Stimulated activated memory B cell treated with anti-CD40 and anti-IgM and Interleukin-4, amounts not matched to agents 10 μg/mL and 1 μg/mL and 100 μg/mL, for 72 hours (primary cell): ENCODE measurements around the gene ALPG.
A peak's percentile ranks its signal among the peaks of the same experiment; 100 is the strongest.
"Not testable (repeated sequence)": the region's sequence is repeated elsewhere in the genome, so short reads cannot be mapped to it uniquely, and the experiment has no call there.

Source experiments
- ATAC-seq: fragments of 150-1000 bp; cut with Tn5 transposase; 2 replicates; pipeline ENCODE4 v1.10.0; 2021
- H3K27ac Mint-ChIP-seq: one replicate; pipeline ENCODE4 v1.8.0; 2022; ENCODE audit warnings: mild to moderate bottlenecking, mixed read lengths
- H3K27me3 Mint-ChIP-seq: one replicate; pipeline ENCODE4 v1.8.0; 2022; ENCODE audit warnings: mixed read lengths
- H3K36me3 Mint-ChIP-seq: one replicate; pipeline ENCODE4 v1.8.0; 2022; ENCODE audit warnings: mixed read lengths
- H3K4me1 Mint-ChIP-seq: one replicate; pipeline ENCODE4 v1.8.0; 2022; ENCODE audit warnings: mixed read lengths
- H3K4me3 Mint-ChIP-seq: one replicate; pipeline ENCODE4 v1.8.0; 2022; ENCODE audit warnings: mild to moderate bottlenecking, moderate library complexity, mixed read lengths
- H3K9me3 Mint-ChIP-seq: one replicate; pipeline ENCODE4 v1.8.0; 2022; ENCODE audit warnings: mixed read lengths

ALPG gene

DNA sequence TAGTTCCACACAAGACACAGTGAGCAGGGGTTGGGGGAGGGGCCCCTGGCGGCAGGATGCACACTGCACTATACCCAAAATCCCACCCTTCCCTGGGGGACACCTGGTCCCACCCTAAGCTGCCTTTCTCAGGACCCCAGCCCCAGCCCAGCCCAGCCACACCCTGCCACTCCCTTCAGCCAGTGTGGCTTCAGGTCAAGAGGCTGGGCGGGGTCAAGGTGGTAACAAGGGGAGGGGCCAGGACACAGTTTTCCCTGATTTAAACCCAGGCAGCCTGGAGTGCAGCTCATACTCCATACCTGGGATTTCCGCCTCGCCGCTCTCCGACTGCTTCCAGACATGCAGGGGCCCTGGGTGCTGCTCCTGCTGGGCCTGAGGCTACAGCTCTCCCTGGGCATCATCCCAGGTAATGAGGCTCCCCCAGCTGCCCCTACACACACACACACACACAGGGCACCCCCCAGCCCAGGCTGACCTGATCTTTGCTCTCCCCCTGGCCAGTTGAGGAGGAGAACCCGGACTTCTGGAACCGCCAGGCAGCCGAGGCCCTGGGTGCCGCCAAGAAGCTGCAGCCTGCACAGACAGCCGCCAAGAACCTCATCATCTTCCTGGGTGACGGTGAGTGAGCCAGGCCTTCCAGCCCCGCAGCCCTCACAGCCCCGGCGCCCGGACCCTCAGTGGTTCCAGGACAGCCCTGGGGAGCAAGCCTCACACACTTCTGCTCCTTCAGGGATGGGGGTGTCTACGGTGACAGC, at the start of gene ALPG:
ALPG (plus strand) TSS at position 289 of the 755 bp plus-strand sequence; CDS start at position 340, 51 bp downstream.
- no peaks in the 10 kb centered on the region for H3K9me3 Mint-ChIP-seq
- no peak within 1 kb of the TSS for H3K4me3 Mint-ChIP-seq
- peak; percentile 42 for ATAC-seq
- H3K36me3 Mint-ChIP-seq = no peaks in the 10 kb centered on the region
- H3K27me3 Mint-ChIP-seq = peaks cover 53% of the 10 kb centered on the region
- no peaks in the 10 kb centered on the region for H3K4me1 Mint-ChIP-seq
- no peak within 1 kb of the TSS for H3K27ac Mint-ChIP-seq

DNA sequence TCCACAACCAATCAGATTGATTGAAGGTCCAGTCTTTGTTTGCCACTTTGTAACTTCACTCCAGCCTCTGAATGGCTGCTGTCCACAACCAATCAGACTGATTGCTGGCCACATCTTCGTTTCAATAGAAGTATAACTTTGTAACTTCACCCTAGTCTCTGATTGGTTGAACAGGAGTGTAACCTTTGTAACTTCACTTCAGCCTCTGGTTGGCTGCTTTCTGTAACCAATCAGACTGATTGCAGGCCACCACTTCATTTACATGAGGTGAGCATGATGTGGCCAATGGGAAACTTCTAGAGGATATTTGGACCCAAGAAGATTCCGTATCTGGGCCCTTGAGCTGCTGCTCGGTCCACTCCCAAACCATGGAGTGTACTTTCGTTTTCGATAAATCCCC, 45.0 kb upstream of the ALPG start:
- H3K9me3 Mint-ChIP-seq = peaks cover 7% of the 10 kb centered on the region
- H3K27ac Mint-ChIP-seq = no peak overlapping the region
- peaks cover 17% of the 10 kb centered on the region for H3K4me1 Mint-ChIP-seq
- no peaks in the 10 kb centered on the region for H3K36me3 Mint-ChIP-seq
- H3K27me3 Mint-ChIP-seq = peaks cover 23% of the 10 kb centered on the region
- no peak for ATAC-seq
- no peak overlapping the region for H3K4me3 Mint-ChIP-seq

DNA sequence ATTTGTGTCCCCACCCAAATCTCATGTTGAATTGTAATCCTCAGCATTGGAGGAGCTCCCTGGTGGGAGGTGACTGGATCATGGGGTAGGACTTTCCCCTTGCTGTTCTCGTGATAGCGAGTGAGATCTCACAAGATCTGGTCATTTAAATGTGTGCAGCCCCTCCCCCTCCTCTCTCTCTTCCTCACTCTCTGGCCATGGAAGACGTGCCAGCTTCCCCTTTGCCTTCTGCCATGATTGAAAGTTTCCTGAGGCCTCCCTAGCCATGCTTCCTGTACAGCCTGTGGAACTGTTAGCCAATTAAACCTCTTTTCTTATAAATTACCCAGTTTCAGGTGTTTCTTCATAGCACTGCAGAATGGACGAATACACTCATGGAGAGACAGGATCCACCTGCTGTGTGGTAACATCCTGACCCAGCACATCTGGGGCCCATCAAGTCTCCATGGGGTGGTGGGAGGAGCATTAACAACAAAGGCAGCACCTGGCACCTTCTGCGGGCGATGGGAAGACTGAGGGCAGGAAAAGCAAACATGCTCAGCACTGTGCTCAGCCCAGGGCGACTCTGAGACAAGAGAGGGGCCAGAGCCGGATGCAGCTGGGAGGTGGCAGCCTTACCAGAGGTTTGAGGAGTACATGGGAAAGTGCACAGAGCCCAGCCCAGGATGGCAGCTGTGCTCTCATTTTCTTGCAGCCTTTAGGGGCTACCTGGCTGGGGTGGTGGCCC, 44.3 kb upstream of the ALPG start:
- no peaks in the 10 kb centered on the region for H3K36me3 Mint-ChIP-seq
- no peak overlapping the region for H3K27ac Mint-ChIP-seq
- peaks cover 7% of the 10 kb centered on the region for H3K9me3 Mint-ChIP-seq
- H3K4me3 Mint-ChIP-seq = no peak overlapping the region
- H3K4me1 Mint-ChIP-seq = peaks cover 17% of the 10 kb centered on the region
- ATAC-seq = no peak
- peaks cover 26% of the 10 kb centered on the region for H3K27me3 Mint-ChIP-seq

DNA sequence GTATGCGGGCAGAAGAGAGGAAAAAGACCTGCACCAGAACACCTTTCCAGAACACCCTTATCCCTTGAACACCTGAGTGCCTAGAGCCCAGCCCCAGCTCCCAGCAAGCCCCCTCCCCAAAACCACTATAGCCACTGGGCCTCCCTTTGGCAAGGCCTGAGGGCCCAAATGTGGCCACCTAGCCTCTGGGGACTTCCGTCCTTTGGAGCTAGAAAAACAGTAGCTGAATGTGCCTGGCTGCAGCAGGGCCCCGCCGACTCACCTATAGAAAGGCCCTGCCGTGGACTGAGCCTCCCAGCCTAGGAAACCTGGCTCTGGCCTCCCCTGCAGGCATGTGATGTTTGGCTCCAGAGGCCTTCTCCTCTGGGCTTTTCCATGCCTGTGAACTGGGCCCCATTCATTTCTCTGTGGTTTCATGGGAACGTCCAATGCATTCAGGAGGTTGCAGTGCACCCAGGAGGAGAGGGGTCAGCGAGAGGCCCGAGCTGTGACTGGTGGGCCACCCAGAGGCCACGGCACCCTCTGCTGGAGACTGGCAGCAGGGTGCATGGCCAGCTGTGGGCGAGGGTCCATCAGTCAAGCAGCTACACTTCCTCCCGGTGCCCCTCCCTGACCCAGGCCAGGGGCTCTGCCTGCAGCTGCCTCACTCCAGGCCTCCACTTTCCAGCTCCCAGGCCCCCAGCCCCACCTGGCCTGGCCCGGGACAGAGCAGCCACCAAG, 43.4 kb upstream of the ALPG start:
- ATAC-seq, H3K36me3 Mint-ChIP-seq, H3K9me3 Mint-ChIP-seq: not testable (repeated sequence)
- H3K27ac Mint-ChIP-seq = peak overlapping the region; percentile 17
- peaks cover 35% of the 10 kb centered on the region for H3K27me3 Mint-ChIP-seq
- peaks cover 17% of the 10 kb centered on the region for H3K4me1 Mint-ChIP-seq
- peak overlapping the region; percentile 72 for H3K4me3 Mint-ChIP-seq

DNA sequence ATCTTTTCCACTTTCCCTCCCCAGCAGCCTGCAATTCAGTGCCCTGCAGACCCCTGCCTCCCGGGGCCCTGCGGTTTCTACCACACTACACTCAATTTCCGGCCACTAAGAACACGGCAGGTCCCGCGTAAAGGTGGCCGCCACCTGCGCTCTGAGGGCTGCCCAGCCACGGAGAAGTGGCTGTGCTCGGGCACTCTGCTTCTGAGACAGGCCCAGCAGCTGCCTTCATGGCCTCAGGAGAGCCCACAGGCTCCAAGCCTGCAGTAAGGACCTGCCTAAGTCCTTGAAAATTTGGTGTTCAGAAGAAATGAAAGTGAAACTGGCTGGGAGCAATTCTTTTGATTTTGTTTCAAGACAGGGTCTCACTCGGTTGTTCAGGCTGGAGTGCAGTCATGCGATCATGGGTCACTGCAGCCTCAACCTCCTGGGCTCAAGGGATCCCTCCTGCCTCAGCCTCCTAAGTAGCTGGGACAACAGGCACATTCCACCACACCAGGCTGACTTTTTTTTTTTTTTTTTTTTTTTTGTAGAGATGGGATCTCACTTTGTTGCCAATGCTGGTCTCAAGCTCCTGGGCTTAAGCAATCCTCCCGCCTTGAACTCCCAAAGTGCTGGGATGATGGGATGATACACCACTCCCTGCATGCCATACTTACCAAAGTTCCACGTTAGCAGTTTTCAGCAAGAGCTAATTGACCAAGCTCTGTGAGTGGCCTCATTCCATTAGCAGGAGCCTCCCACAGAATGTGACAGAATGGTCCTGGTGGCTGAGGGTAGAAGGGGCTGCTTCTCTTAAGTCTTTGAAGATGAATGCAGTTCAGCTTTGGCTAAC, 42.6 kb upstream of the ALPG start:
- Mint-ChIP-seq H3K27me3 (peaks cover 43% of the 10 kb centered on the region), H3K4me3 (peak overlapping the region; percentile 72), H3K36me3 (no peaks in the 10 kb centered on the region), H3K4me1 (peaks cover 17% of the 10 kb centered on the region), H3K9me3 (peaks cover 7% of the 10 kb centered on the region), H3K27ac (peak overlapping the region; percentile 17)
- ATAC-seq = no peak

DNA sequence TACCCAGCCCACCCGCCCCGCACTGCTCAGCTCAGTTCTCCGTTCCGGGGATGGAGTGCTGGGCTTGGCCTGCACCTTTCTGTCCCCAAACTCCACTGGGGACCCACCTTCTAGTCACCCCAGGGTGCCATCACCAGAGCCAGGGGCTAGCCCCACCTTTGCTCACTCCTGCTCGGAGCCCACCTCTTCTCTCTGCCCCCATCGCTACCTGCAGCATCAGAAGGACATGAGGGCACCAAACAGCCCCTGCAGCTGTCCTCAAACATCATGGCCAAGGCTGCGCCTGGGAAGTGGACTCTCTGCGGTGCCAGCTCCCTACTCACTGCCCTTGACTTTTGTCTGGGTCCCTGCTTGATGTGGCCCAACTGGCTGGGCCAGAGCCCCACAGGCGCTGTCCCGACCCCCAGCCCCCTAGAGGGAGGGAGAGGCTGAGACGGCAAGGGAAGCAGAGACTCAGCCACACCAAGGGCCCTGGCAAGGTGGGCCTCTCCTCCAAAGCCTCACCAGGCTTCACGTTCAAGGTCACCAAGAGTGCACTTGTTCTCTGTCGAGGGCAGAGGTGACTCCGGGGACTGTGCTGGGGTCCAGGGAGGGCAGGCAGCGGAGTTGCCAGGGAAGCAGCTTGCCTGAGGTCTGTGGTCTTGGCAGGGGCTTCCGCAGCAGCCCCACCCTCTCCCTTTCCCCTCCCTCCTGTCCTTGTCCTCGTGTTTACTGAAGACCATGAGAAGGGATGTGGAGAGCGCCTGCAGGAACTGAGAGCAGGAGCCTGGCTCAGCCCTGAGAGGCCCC, 41.6 kb upstream of the ALPG start:
- not testable (repeated sequence) for H3K9me3 Mint-ChIP-seq, H3K4me3 Mint-ChIP-seq

DNA sequence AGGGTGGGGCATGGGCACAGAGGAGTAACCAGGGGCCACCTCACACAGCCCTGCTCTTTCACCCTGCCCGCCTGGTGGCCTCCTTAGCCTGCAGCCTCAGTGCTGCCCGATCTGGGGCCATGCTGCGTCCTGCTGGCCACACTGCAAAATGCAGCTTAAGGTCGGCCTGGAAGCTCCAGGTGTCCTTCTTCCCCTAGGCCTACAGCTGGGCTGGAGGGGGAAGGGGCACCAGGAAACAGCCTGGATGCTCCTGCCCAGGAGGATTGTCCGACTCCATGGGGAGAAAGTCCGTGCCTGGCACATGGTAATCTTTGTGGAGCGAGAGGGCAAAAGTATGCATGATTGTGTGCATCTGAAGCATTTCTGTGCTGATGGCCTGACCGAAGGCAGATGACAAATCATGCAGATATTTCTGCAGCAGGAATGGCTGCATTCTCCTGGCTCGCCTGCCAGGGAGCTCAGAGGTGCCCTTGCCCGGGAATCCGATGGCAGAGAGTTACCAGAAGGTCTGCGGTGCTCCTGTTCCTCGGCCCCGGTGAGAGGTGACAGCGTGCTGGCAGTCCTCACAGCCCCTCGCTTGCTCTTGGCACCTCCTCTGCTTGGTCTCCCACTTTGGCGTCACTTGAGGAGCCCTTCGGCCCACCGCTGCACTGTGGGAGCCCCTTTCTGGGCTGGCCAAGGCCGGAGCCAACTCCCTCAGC, 40.9 kb upstream of the ALPG start:
- H3K27ac Mint-ChIP-seq = no peak overlapping the region
- ATAC-seq = peak; percentile 60
- no peaks in the 10 kb centered on the region for H3K36me3 Mint-ChIP-seq
- no peak overlapping the region for H3K4me3 Mint-ChIP-seq
- peaks cover 17% of the 10 kb centered on the region for H3K4me1 Mint-ChIP-seq
- H3K27me3 Mint-ChIP-seq = peaks cover 48% of the 10 kb centered on the region
- H3K9me3 Mint-ChIP-seq = peaks cover 7% of the 10 kb centered on the region

More for the DNA sequence above, 41.6 kb upstream of the ALPG start:
- H3K36me3 Mint-ChIP-seq, ATAC-seq, H3K27ac Mint-ChIP-seq: not testable (repeated sequence)
- Mint-ChIP-seq H3K4me1 (peaks cover 17% of the 10 kb centered on the region), H3K27me3 (peaks cover 48% of the 10 kb centered on the region)

DNA sequence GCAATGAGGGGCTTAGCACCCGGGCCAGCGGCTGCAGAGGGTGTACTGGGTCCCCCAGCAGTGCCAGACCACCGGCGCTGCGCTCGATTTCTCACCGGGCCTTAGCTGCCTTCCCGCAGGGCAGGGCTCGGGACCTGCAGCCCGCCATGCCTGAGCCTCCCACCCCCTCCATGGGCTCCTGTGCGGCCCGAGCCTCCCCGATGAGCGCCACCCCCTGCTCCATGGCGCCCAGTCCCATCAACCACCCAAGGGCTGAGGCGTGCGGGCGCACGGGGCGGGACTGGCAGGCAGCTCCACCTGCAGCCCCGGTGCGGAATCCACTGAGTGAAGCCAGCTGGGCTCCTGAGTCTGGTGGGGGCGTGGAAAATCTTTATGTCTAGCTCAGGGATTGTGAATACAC, 40.2 kb upstream of the ALPG start:
- not testable (repeated sequence) for H3K9me3 Mint-ChIP-seq, H3K36me3 Mint-ChIP-seq, H3K4me3 Mint-ChIP-seq, ATAC-seq, H3K27ac Mint-ChIP-seq
- H3K4me1 Mint-ChIP-seq = peaks cover 17% of the 10 kb centered on the region
- peaks cover 48% of the 10 kb centered on the region for H3K27me3 Mint-ChIP-seq

DNA sequence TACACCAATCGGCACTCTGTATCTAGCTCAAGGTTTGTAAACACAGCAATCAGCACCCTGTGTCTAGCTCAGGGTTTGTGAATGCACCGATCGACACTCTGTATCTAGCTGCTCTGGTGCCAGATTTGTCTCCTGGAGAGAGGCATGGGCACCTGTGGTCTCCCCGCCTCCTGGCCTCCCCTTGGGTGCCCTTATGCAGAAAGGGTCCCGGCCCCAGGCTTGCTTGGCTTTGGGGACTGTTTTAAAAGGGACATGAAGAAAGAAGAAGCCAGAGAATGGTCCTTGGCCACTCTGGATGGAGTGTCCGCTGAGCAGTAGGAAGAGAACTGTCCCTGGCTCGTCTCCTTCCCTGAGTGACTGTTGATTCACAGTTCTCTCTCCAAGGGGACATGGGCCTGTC, 39.6 kb upstream of the ALPG start:
- Mint-ChIP-seq H3K9me3 (peaks cover 5% of the 10 kb centered on the region), H3K4me3 (no peak overlapping the region), H3K36me3 (no peaks in the 10 kb centered on the region), H3K27ac (no peak overlapping the region), H3K4me1 (peaks cover 17% of the 10 kb centered on the region), H3K27me3 (peaks cover 46% of the 10 kb centered on the region)
- no peak for ATAC-seq

DNA sequence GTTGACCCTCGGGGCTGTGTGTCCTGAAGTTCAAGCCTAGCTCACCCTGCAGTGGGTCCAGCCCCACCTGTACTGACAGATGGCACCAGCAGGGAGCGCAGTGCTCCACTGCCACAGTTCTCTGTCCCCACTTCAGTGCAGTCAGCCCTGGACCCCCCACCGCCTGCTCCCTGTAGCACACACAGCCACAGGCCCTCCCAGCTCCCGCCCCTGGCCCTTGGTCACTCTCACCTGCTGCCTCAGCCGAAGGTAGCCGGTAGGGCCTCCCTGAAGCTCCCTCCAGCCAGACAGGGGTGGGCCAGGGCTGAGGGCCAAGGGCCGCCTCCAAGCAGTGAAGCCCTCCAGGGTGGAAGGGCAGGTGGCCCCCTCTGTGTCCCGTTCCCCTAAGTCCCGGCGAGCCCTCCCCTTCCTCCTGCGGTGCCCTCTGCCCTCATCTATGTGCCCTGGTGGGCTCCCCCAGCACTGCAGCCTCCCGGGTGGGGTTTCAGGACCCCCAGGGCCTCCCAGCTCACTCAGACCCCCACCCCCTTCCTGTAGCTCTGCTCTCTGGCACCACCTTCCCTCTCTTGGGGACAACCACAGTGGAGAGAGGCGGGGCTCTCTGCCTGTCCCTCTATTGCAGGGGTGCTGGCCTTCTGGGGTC, 38.9 kb upstream of the ALPG start:
- no peak overlapping the region for H3K4me3 Mint-ChIP-seq
- H3K27me3 Mint-ChIP-seq = peaks cover 39% of the 10 kb centered on the region
- peak; percentile 13 for ATAC-seq
- no peak overlapping the region for H3K27ac Mint-ChIP-seq
- no peaks in the 10 kb centered on the region for H3K36me3 Mint-ChIP-seq
- H3K4me1 Mint-ChIP-seq = peaks cover 17% of the 10 kb centered on the region
- H3K9me3 Mint-ChIP-seq = no peaks in the 10 kb centered on the region

DNA sequence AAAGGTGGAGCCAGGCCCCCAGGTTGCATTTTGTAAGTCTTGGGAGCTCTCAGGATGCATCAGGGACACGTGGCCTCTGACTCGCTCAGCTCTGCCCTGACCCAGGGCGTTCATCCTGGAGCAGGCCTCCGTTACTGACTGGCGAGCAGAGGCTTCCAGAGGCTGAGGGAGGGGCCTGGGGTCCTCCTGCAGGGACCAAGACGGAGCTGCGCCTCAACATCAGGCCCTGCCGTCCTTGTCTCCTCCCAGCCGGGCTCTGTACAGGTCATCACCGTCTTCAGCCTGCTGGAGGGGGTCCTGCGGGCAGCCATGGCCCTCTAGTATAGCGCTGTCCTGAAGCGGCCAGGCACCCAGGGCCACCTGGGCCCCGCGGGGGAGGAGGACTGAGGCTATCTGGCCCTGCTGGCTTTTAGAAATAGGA, 38.3 kb upstream of the ALPG start:
- H3K27ac Mint-ChIP-seq = no peak overlapping the region
- no peak overlapping the region for H3K4me3 Mint-ChIP-seq
- ATAC-seq = no peak
- peaks cover 39% of the 10 kb centered on the region for H3K27me3 Mint-ChIP-seq
- H3K36me3 Mint-ChIP-seq = no peaks in the 10 kb centered on the region
- peaks cover 17% of the 10 kb centered on the region for H3K4me1 Mint-ChIP-seq
- H3K9me3 Mint-ChIP-seq = no peaks in the 10 kb centered on the region

DNA sequence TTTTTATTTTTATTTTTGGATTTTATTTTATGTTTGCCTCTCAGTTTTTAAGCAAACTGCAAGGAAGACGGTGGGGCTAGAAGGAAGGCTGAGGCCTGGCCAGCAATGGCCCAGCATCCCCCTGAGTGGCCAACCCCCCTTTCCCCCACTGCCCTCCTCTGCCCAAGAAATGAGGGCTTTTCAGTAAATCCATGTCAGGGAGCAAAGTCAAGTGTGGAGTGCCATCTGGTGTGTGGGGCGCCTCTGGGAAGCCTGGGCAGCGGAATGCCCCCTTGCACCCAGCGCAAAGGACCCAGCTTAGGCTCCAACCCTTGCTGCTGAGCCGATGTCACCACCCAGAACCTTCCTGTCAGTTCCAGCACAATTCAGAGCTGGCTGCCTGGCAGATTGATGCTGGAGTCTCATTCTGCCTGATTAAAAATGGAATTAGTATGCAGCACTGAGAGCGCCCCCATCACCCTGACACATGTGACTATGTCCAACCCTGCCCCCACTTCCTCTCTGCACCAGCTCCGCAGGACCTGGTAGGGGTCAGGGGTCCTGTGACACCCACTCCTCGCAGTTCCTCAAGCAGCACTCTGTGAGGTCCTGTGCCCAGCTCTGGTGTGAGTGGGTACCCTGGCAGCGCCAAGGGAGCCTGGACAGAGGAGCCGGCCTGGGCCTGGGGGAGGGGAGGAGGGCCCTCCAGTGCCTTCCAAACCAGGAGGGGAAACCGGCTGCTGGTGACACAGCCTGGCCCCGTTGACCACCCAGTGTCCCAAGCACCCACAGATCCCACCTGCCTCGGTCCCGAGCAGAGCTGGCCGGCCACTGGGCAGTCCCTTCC, 37.3 kb upstream of the ALPG start:
- Mint-ChIP-seq H3K4me1 (peaks cover 9% of the 10 kb centered on the region), H3K9me3 (no peaks in the 10 kb centered on the region), H3K27ac (no peak overlapping the region), H3K4me3 (no peak overlapping the region), H3K36me3 (no peaks in the 10 kb centered on the region), H3K27me3 (peaks cover 39% of the 10 kb centered on the region)
- ATAC-seq = no peak

DNA sequence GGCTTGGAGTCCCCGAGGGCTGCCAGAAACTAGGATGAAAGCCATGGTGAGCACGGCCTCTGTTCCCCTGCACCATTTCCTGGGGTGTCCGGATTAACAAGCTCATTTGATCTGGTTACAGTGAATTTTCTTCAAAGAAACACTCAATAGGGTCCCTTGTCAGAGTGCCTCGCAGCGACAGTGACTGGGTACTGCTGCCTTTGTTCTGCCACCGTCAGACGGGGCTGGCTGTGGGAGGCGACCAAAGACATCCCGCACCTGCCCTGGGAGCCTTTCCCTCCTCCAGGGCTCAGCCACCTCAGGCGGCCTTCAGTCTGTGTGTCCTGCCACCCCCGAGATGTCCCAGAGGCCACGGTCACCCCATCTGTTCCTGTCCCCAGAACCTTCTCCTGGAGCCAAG, 36.6 kb upstream of the ALPG start:
- not testable (repeated sequence) for H3K9me3 Mint-ChIP-seq, H3K4me1 Mint-ChIP-seq, H3K36me3 Mint-ChIP-seq, H3K4me3 Mint-ChIP-seq, H3K27ac Mint-ChIP-seq, ATAC-seq
- H3K27me3 Mint-ChIP-seq = peaks cover 37% of the 10 kb centered on the region
